Measurements from ENCODE around the gene BCL7C. TPM values are rescaled to one million over a fixed set of nuclear protein-coding genes. Genes with fewer than 3 reads are reported as not detected.

BCL7C gene
- total RNA-seq, 1 experiment from 2014 or later = 44.9 TPM

DNA sequence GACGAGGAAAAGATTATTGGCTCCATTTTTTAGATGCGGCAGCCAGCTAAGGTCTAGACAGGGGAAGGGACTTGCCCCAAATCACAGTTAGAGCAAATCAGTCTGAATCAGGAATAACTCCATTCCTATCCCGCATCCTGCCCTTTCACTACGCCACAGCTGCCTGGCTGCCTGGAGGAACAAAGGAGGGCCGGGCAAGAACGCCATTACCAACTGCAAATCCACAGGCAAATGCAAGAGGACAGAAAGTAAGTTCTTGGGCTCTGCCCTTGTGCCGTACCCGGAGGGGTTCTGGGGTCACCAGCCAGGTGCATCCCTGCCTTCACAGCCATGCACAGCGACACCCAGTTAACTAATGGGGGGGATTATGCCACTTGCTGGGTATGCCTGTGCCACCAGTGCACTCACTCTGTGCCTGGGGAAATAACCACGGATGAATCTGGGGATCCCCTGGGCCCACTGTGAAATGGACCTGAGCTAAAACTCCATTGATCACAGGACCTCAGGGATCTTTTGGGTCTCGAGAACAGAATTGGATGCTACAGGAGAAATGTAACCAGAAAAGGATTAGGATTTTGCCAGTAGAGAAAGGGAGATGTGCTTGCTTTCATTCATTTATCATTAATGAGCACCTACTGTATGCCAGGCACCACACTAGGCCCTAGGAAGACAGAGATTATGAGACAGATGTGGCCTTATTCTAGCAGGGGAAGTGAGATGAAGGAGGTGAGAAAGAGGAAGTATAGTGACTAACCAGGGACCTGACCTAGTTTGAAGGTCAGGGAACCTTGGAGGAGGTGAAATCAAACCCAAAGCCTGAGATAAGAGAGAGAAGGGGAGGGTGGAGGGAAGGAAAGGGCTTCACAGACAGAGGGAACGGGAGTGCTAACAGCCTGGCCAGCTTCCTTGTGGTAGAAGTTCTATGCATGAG is 17.7 kb downstream of the BCL7C start:
- DNase-seq (ENCODE audit: low read depth, low spot score) (no peak), ATAC-seq (peak; percentile 2; the same call in 1 of the 2 replicates)
- H3K27ac ChIP-seq (ENCODE audit: low read depth, low read length) = peak overlapping the region; percentile 97
- ChIA-PET RAD21 (ENCODE audit: low non-redundant PET in 1 of 2, low total read pairs in 2 of 2, uncharacterized antibody in 2 of 2, unreplicated experiment in 2 of 2) (no interaction called here), POLR2A (interaction anchor here (1.4 to 2.9 kb wide), 2 partner anchors 23 to 71 kb away, joined by 3 to 15 read pairs; no protein-coding TSS in a partner anchor), CTCF (interaction anchor here (1.6 kb wide), 1 partner anchor 31 kb away, joined by 4 read pairs; no protein-coding TSS in a partner anchor)
- H3K9me2 ChIP-seq (ENCODE audit: insufficient read depth) = no peaks in the 10 kb centered on the region
- TF ChIP-seq EZH2phosphoT487 (IDR thresholded peaks at IDR 0.05; ENCODE audit: borderline replicate concordance) = no peak
- peak; percentile 20 for TF ChIP-seq YY1 (IDR thresholded peaks at IDR 0.05; ENCODE audit: extremely low read depth, insufficient replicate concordance, low read depth, low read length)
- H3K36me3 ChIP-seq (ENCODE audit: control insufficient read depth in 1 of 2, insufficient read depth in 2 of 2, low read length in 2 of 2) = no peaks in the 10 kb centered on the region
- peak overlapping the region; percentile 97 for H3K4me2 ChIP-seq (ENCODE audit: low read length)
- no peaks in the 10 kb centered on the region for H3K27me3 ChIP-seq (ENCODE audit: insufficient read depth, low read length)
- H3K4me1 ChIP-seq (ENCODE audit: control insufficient read depth in 1 of 2, insufficient read depth in 2 of 2, low read length in 2 of 2) = peaks cover 0 to 26% of the 10 kb centered on the region in 2 experiments; a peak in 3 of 4 replicates
- H3K79me2 ChIP-seq (ENCODE audit: insufficient read depth, low read length) = peaks cover 27% of the 10 kb centered on the region
- BruUV-seq (replicated peaks) = no TSS peak
- peak overlapping the region; percentile 87 to 89 for H3K4me3 ChIP-seq (replicated peaks in 1 of 2; ENCODE audit: low read depth in 1 of 2, low read length in 2 of 2)
- no peaks in the 10 kb centered on the region for H4K20me1 ChIP-seq (ENCODE audit: insufficient read depth)
- H3K9me3 ChIP-seq (ENCODE audit: control insufficient read depth in 1 of 2, insufficient read depth in 1 of 2, low read depth in 1 of 2, low read length in 2 of 2) = no peaks in the 10 kb centered on the region
- H3K9ac ChIP-seq (ENCODE audit: low read length) = peak overlapping the region; percentile 93
- intact Hi-C loops (cut with micrococcal nuclease) = loop anchor here (1.0 to 5.0 kb wide), 3 partner anchors 45 to 89 kb away; partner anchors contain the start of gene ZNF629
- H2AFZ ChIP-seq (ENCODE audit: low read depth, low read length, poor library complexity, severe bottlenecking) = no peak overlapping the region

DNA sequence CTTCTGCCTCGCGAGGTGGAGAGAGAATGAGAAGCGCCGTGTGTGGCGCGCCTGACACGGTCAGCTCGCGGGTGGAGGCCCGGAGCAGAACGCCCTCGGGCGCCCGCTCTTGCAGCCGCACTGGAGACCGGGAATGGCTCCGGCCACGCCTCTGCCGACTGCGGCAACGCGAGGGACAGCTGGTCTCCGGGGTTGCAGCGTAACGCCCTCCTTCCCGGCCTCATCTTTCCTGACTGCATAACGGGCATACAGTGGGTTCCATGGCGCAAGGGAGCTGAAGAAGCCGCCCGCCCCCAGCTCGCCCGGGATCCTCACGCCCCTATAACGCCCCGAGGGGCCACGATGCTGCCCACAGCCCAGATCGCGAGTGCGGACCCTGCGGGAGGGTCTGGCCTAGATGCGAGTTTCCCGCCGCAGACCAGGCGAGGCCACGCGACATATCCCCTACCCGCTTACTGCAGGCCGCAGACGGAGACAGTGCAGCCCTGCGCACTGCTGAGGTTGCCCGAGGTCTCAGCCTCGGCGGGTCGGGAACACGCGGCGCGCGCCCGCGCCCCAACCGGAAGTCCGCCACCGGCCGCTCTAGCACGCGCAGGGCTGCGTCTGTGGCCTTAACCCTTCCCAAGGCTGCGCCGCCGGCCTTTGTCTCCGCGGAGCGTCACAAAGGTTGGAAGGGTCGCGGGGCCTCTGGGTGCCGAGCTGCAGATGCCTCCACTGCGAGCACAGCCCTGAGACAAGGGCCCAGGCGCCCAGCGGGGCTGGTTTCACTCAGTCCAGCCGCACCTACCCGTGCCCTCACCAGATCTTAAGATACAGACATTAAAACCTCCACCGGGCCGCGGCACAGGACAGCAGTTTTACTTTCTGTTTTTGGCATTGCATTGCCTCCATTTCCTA is 18.8 kb downstream of the BCL7C start:
- Histone ChIP-seq H4K20me1 (ENCODE audit: insufficient read depth) (no peaks in the 10 kb centered on the region), H3K36me3 (ENCODE audit: control insufficient read depth in 1 of 2, insufficient read depth in 2 of 2, low read length in 2 of 2) (no peaks in the 10 kb centered on the region), H3K9me3 (ENCODE audit: control insufficient read depth in 1 of 2, insufficient read depth in 1 of 2, low read depth in 1 of 2, low read length in 2 of 2) (no peaks in the 10 kb centered on the region), H3K27me3 (ENCODE audit: insufficient read depth, low read length) (no peaks in the 10 kb centered on the region), H3K9ac (ENCODE audit: low read length) (peak overlapping the region; percentile 93), H3K79me2 (ENCODE audit: insufficient read depth, low read length) (peaks cover 27% of the 10 kb centered on the region), H3K4me2 (ENCODE audit: low read length) (peak overlapping the region; percentile 97), H3K4me3 (replicated peaks in 1 of 2; ENCODE audit: low read depth in 1 of 2, low read length in 2 of 2) (peak overlapping the region; percentile 87 to 89), H3K27ac (ENCODE audit: low read depth, low read length) (peak overlapping the region; percentile 97), H3K4me1 (ENCODE audit: control insufficient read depth in 1 of 2, insufficient read depth in 2 of 2, low read length in 2 of 2) (peaks cover 0 to 26% of the 10 kb centered on the region in 2 experiments; a peak in 3 of 4 replicates), H3K9me2 (ENCODE audit: insufficient read depth) (no peaks in the 10 kb centered on the region), H2AFZ (ENCODE audit: low read depth, low read length, poor library complexity, severe bottlenecking) (peak overlapping the region; percentile 60)
- ChIA-PET POLR2A (interaction anchor here (0.8 to 2.9 kb wide), 6 partner anchors 12 to 88 kb away, joined by 3 to 15 read pairs (median 4); partner anchors contain the start of gene ZNF629), RAD21 (ENCODE audit: low non-redundant PET in 1 of 2, low total read pairs in 2 of 2, uncharacterized antibody in 2 of 2, unreplicated experiment in 2 of 2) (no interaction called here), CTCF (interaction anchor here (1.6 kb wide), 1 partner anchor 30 kb away, joined by 4 read pairs; no protein-coding TSS in a partner anchor)
- peak; percentile 91 for ATAC-seq
- peak; percentile 74 for DNase-seq (ENCODE audit: low read depth, low spot score)
- BruUV-seq (replicated peaks) = TSS peak; percentile 70
- intact Hi-C loops (cut with micrococcal nuclease) = loop anchor here (1.0 to 5.0 kb wide), 3 partner anchors 46 to 88 kb away; partner anchors contain the start of gene ZNF629
- TF ChIP-seq ZFX (IDR thresholded peaks at IDR 0.05) (peak; percentile 92), CBX3 (IDR thresholded peaks at IDR 0.05; ENCODE audit: low read depth) (peak; percentile 95), FOSL1 (IDR thresholded peaks at IDR 0.05; ENCODE audit: low read depth) (no peak), POLR2AphosphoS5 (IDR thresholded peaks at IDR 0.05; ENCODE audit: low read depth, low read length) (peak; percentile 99), EGR1 (IDR thresholded peaks at IDR 0.05; ENCODE audit: low read depth) (no peak), POLR2A (IDR thresholded peaks at IDR 0.05; ENCODE audit: borderline replicate concordance, extremely low read depth, insufficient read depth, insufficient read length) (peak; percentile 96), CTCF (IDR thresholded peaks at IDR 0.05 in 2 of 3, conservative IDR thresholded peaks at IDR 0.05 in 1 of 3; ENCODE audit: borderline replicate concordance in 1 of 3, insufficient read depth in 1 of 3, low read depth in 2 of 3, low read length in 2 of 3) (no peak), SIN3A (IDR thresholded peaks at IDR 0.05; ENCODE audit: low read depth) (peak; percentile 95), TCF7L2 (IDR thresholded peaks at IDR 0.05; ENCODE audit: borderline replicate concordance, extremely low read depth, insufficient read depth, insufficient read length) (peak; percentile 63), SP1 (IDR thresholded peaks at IDR 0.05; ENCODE audit: low read depth) (peak; percentile 67), JUND (IDR thresholded peaks at IDR 0.05) (peak; percentile 0; the same call in 1 of the 2 replicates), MAX (IDR thresholded peaks at IDR 0.05) (peak; percentile 94), RAD21 (IDR thresholded peaks at IDR 0.05; ENCODE audit: low read depth) (peak; percentile 18; the same call in 1 of the 2 replicates)

Measured in HCT116 (cell line).